GM21360 (cell line): Measurements from ENCODE around the gene IKZF3.
"Not testable (repeated sequence)": the region's sequence is repeated elsewhere in the genome, so short reads cannot be mapped to it uniquely, and the experiment has no call there.

ENCODE experiments used
- ATAC-seq: cut with Tn5 transposase; IDR thresholded peaks from one replicate; pipeline ENCODE4 v1.9.1; 2021; ENCODE audit warnings: mild to moderate bottlenecking, moderate library complexity; ENCODE audit not compliant: unreplicated experiment

The IKZF3 gene

GRCh38 chr17:39863918-39864746 lies at the start of gene IKZF3:
TSS of gene IKZF3 (minus strand) at chr17:39864312. CDS start at chr17:39864126, 186 bp downstream.
- ATAC-seq: peak; percentile 34

GRCh38 chr17:39908789-39909352 lies 44.8 kb upstream of the IKZF3 start:
- no peak for ATAC-seq

GRCh38 chr17:39904990-39905288 lies 40.8 kb upstream of the IKZF3 start:
- no peak for ATAC-seq

- ATAC-seq: no peak
These were observed 39.2 kb upstream of the IKZF3 start for GRCh38 chr17:39903158-39903884.

GRCh38 chr17:39902027-39902426 lies 37.9 kb upstream of the IKZF3 start:
- ATAC-seq: not testable (repeated sequence)

- no peak for ATAC-seq
These were observed 35.1 kb upstream of the IKZF3 start for GRCh38 chr17:39899215-39899614.

- no peak for ATAC-seq
These were observed 34.0 kb upstream of the IKZF3 start for GRCh38 chr17:39898088-39898487.

- ATAC-seq: no peak
These were observed 30.7 kb upstream of the IKZF3 start for GRCh38 chr17:39894681-39895376.

GRCh38 chr17:39889200-39889599 lies 25.1 kb upstream of the IKZF3 start:
- no peak for ATAC-seq

GRCh38 chr17:39887078-39887477 lies 23.0 kb upstream of the IKZF3 start:
- no peak for ATAC-seq

GRCh38 chr17:39886102-39886501 lies 22.0 kb upstream of the IKZF3 start:
- not testable (repeated sequence) for ATAC-seq

- ATAC-seq: no peak
These were observed 8.6 kb upstream of the IKZF3 start for GRCh38 chr17:39872751-39873150.

- no peak for ATAC-seq
These were observed 7.7 kb upstream of the IKZF3 start for GRCh38 chr17:39871801-39872200.

GRCh38 chr17:39870776-39871175 lies 6.7 kb upstream of the IKZF3 start:
- no peak for ATAC-seq

- no peak for ATAC-seq
These were observed 4.4 kb upstream of the IKZF3 start for GRCh38 chr17:39868554-39868942.

- ATAC-seq: no peak
These were observed 3.9 kb upstream of the IKZF3 start, which contains the start of gene ZPBP2 for GRCh38 chr17:39867880-39868553. TSS of gene ZPBP2 (plus strand) at chr17:39868202. CDS start at chr17:39868355, 153 bp downstream.

- peak; percentile 46 for ATAC-seq
These were observed 3.2 kb upstream of the IKZF3 start for GRCh38 chr17:39867084-39867879.

GRCh38 chr17:39866013-39866730 lies 2.1 kb upstream of the IKZF3 start:
- no peak for ATAC-seq

- ATAC-seq: no peak
These were observed 731 bp downstream of the IKZF3 start for GRCh38 chr17:39863244-39863917.
